Dedifferentiated amniotic fluid mesenchymal stem cell (primary cell): ENCODE measurements around the gene GIMD1.

Experiments used
- DNase-seq: peaks from one replicate; pipeline ENCODE4 v3.0.0-alpha.2; 2016; ENCODE audit errors: extremely low spot score

GIMD1 gene

DNA sequence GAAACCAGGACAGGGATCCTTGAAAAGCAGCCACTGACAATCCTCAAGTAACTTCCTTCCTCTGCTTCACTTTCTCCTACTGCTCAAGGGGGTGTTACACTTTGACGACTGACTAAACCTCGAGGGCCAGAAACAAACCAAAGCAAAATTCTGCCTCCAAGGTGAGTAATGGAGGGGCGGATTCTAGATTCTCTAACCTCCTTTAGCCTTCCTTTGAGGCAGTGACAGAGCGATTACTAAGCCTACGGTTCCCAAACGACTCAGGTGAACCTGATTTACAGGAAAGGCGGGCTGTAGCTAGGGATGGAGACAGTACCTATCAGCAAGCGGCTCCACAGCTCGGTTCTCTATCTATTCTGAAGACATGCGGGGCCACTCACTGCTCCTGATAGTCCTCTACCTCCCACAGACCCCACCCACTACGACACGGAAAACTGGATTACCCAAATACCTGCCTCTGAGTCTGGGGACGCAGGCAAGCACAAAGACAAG lies 53.1 kb downstream of the GIMD1 start:
- no peak for DNase-seq

DNA sequence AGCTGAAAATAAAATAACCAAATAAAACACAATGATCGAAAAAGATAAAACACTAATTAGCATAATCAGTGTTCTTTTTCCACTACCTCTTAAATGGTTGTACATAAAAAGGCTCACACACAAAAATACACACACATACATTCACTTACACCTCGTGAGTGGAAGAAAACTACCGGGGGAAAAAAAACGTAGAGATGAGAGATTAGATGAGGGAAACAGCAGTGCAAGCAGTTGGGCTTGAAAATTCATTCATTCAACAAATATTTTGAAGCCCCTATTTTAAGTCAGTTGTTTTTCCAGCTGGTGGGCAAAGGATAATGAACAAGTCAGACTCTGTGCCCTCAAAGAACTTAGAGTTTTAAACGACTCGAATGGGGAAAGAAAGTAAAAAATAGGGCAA lies 53.6 kb downstream of the GIMD1 start:
- no peak for DNase-seq

DNA sequence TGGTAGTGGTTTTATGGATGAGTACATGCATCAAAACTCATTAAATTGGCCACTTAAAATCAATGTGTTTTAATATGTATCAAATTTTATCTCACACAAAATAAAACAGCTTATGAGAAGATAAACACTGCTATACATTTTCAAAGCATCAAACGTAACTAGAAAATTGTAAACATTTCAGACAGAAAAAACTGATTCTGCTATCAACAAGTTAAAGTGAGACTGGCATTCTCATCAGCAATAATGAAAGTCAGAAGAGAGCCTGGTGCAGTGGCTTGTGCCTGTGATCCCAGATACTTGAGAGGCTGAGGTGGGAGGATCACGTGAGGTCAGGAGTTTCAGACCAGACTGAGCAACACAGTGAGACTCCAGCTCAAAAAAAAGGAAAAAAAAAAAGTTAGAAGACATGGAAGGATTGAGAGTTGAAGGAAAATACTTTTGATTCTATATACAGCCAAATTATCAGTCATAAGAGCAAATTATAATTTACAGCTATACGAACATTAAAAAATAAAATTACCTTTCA lies 55.5 kb downstream of the GIMD1 start:
- DNase-seq, result no peak

DNA sequence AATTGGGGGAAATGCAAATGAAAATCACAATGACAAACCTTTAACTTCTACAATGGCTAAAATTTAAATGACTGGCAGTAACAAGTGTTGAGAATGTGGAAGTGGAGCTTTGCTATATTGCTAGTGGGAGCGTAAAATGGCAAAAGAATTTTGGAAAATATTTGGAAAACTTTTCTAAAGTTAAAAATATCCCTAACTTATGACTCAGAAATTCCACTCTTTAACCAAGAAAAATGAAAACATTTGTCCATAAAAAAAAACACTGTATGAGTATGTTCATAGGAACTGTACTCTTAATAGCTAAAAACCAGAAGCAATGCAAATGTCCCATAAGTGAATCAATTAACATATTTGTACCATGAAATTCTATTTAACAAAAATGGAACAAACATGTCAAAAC lies 56.2 kb downstream of the GIMD1 start:
- DNase-seq, result peak; percentile 86
